Activated CD4-positive, alpha-beta T cell treated with anti-CD3 and anti-CD28 coated beads, Interleukin-2, amount 50 U/mL, for 24 hours (primary cell): ENCODE measurements around the gene SLC23A1.
A peak's percentile ranks its signal among the peaks of the same experiment; 100 is the strongest.
"Not testable (repeated sequence)": the region's sequence is repeated elsewhere in the genome, so short reads cannot be mapped to it uniquely, and the experiment has no call there.

Experiments used
- DNase-seq, 2 donors: peaks; one replicate each; pipeline ENCODE4 v3.0.0-alpha.2; 2020; ENCODE audit warnings: low read depth in 1 of 2, low spot score in 1 of 2

The SLC23A1 gene

GRCh38 chr5:139371482-139372435 lies 11.3 kb downstream of the SLC23A1 start:
- no peak for DNase-seq

- DNase-seq: no peak
These were observed 13.9 kb downstream of the SLC23A1 start for GRCh38 chr5:139369181-139369580.

- no peak for DNase-seq
These were observed 14.5 kb downstream of the SLC23A1 start for GRCh38 chr5:139368613-139369012.

GRCh38 chr5:139364466-139364865 lies 18.6 kb downstream of the SLC23A1 start:
- no peak for DNase-seq

- no peak for DNase-seq
These were observed 19.2 kb downstream of the SLC23A1 start for GRCh38 chr5:139363937-139364336.

- DNase-seq: no peak
These were observed 21.2 kb downstream of the SLC23A1 start for GRCh38 chr5:139361835-139362429.

- no peak for DNase-seq
These were observed 22.7 kb downstream of the SLC23A1 start for GRCh38 chr5:139360384-139360783.

GRCh38 chr5:139358064-139358463 lies 25.0 kb downstream of the SLC23A1 start:
- no peak for DNase-seq

GRCh38 chr5:139355900-139356299 lies 27.2 kb downstream of the SLC23A1 start:
- DNase-seq: not testable (repeated sequence)

- no peak for DNase-seq
These were observed 28.9 kb downstream of the SLC23A1 start for GRCh38 chr5:139354186-139354585.

GRCh38 chr5:139347863-139348262 lies 35.2 kb downstream of the SLC23A1 start:
- not testable (repeated sequence) for DNase-seq

- not testable (repeated sequence) for DNase-seq
These were observed 37.7 kb downstream of the SLC23A1 start for GRCh38 chr5:139345442-139345841.

- no peak for DNase-seq
These were observed 38.9 kb downstream of the SLC23A1 start for GRCh38 chr5:139344177-139344576.

GRCh38 chr5:139343476-139343875 lies 39.6 kb downstream of the SLC23A1 start:
- DNase-seq: no peak

GRCh38 chr5:139342423-139342723 lies 40.7 kb downstream of the SLC23A1 start:
- no peak for DNase-seq

GRCh38 chr5:139341689-139342422 lies 41.2 kb downstream of the SLC23A1 start, which contains the start of gene PAIP2:
PAIP2 (plus strand) TSS chr5:139341854; CDS start chr5:139363785, 21,931 bp downstream.
- peak; percentile 92 to 96 for DNase-seq

- DNase-seq: no peak
These were observed 41.9 kb downstream of the SLC23A1 start for GRCh38 chr5:139341187-139341688.

- DNase-seq: no peak
These were observed 43.0 kb downstream of the SLC23A1 start for GRCh38 chr5:139340051-139340450.

GRCh38 chr5:139335811-139336210 lies 47.3 kb downstream of the SLC23A1 start:
- DNase-seq: no peak
